NCI-H524 treated with DMSO at 0.1 percent for 48 hours (cell line): ENCODE data around the gene GGTLC1.
"Not testable (repeated sequence)": the region's sequence is repeated elsewhere in the genome, so short reads cannot be mapped to it uniquely, and the experiment has no call there.

ENCODE experiments used
- DNase-seq: peaks from one replicate; lab custom pipeline; 2025; lab: John Stamatoyannopoulos, UW

The GGTLC1 gene

DNA sequence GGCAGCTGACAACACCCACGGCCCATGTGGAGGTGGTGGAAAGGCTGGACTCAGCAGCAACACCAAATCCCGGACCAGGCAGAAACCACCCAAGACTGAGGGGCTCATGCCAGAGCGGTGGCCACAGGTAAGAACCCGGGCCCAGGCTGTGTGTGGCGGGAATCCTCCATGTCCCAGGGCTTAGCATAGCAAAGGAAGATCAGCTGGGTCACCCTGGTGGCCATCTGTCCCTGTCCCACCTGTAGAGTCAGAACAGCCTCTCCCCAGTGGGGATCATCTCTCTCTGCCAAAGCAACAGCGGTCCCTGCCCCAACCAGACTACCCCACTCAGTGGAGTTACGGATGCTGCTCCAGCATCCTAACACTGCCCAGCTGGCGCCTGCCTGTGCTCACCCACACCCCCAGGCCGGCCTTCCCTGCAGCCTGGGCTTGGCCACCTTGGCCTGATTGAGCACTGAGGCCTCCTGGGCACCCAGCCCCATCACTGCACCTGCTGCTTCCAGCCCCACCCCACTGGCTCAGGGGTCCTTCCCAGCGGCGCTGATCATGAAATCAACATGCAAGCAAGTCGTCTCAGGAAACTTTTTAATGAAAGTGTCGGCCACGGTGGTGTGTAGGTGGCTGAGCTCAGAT lies 5.5 kb upstream of the GGTLC1 start:
- DNase-seq, result peak; percentile 21

DNA sequence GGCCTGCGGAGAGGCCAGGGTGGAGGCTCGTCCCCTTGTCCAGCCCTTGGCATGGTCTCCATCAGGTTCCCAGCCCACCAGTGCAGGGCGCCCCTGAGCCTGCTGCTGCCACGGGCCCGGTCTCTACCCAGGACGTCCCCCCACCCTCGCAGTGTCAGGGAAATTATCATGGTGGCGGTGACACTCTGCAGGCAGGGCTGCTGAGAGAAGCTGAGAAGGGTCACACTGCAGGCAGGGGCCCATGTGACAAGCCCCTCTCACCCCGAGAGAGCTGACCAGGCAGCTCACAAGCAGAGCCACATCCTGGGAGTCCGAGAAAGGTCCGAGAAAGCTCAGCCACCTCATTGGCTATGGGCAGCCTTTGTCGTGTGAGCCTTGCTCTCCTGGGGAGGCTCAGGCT lies 4.9 kb upstream of the GGTLC1 start:
- DNase-seq, result not testable (repeated sequence)

DNA sequence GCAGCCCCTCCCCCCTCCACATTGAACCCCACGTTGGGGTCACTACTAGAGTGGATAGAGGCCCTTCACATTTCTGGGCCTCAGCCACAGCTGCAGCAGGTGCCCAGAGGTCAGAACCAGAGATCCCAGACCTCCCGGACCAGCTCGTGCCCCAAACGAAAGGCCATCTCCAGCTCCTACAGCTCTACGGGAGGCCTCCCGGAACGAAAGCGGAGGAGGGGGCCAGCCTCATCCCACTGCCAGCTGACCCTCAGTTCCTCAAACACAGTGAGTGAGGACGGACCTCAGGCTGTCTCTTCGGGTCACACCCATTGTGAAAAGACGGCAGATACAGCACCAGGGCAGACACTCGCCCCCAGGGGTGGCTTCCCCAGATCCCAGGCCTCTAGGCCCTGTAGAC lies 1.7 kb upstream of the GGTLC1 start:
- not testable (repeated sequence) for DNase-seq

DNA sequence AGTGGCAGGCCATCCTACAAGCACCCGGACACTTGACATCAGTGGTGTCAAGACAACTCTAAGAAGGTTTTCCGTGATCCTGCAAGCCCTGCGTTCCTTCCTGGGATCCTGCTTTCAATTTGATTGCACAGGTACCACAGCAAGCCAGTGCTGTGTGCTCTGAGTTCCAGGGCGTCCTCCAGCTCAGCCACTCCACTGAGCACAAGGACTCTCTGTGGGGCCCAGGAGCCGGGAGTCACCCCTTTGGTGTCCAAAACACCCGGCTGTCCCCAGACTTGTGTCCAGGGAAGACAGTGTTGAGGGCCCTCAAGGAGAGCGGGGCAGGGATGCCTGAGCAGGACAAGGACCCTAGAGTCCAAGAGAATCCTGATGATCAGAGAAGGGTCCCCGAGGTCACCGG lies 387 bp upstream of the GGTLC1 start:
- DNase-seq, result not testable (repeated sequence)

DNA sequence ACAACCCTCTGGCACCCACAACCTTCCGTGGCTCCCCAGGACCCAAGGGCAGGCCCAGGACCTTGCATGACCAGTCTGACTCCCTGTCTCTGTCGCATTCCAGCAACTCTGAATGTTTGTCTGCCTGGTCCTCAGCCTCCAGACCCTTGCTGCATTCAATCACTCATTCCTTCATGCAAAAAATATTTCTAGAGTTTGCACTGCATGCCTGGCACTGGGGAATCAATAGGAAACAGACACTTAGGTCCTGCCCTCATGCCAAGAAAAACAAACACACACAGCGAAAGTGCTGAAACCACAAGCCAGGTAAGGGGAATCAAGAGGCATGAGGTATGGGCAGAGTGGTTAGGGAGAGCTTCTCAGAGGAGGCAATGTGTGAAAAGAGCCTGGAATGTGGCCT lies 1.9 kb downstream of the GGTLC1 start:
- DNase-seq, result not testable (repeated sequence)

DNA sequence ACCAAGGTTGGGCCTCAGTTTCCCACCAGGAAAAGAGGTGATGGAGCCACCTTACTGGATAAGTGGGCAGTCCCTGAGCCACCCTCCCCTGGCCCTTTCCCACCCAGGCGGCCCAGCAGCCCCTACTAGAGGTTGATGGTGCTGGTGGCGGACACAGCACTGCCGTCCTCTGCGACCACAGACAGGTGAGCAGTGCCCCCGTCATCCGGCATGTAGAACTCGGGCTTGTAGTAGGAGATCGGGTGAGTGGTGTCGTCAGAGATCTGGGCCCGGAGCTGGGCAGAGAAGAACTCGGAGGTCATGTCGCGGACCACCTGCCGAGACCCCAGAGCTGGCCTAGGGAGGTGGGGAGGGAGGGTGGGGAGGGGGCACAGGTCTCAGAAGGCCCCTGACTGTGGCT lies 2.3 kb downstream of the GGTLC1 start:
- not testable (repeated sequence) for DNase-seq

DNA sequence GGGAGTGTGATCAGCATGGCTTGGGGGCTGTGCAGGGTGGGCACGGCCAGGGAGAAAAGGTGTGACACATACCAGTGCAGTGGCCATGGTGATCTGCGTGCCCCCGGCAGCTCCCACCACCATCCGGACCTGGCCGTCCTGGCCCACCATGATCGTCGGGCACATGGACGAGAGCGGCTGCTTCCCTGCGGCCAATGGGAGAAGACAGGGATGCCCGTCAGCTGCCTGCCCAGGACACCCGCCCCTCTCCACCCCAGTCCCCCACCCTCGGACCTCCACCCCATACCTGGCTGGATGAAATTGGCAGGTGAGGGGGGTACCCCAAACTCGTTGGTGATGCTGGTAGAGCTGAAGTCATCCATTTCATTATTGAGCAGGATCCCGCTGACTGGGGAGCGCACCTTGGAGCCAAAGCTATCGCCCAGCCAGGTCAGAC lies 2.8 kb downstream of the GGTLC1 start:
- DNase-seq, result not testable (repeated sequence)

DNA sequence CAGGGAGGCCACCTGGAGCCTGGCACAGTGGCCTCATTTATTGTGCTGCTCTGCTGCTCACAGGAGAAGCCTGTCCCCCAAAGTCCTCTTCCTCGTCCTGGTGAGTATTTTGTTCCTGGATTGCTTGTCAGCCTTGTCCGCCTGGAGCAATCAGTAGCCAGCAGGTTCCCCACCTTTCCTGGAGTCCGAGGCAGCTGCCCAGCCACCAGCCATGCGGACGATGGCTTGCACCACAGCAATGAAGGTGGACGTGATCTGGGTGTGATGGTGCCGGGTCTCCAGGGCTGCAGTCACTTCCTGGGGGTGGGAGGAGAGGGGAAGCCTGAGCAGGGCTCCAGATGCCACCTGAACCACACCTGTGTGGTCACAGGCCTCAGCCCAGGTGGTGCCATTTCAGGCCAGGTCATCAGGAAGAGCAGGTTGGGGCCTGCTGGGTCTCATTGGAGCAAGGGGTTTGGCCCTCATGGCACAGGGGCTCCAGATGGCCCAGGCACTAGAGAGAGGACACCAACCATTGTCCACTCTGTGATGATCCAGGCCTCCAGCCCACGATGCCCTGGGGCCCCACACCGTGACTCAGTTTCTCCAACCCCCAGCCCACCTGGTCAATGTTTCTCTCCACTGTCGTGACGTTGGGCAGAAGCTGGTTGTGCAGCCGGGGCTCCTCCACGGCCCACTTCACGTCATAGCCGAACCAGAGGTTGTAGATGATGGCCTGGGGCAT lies 3.4 kb downstream of the GGTLC1 start:
- DNase-seq, result not testable (repeated sequence)

DNA sequence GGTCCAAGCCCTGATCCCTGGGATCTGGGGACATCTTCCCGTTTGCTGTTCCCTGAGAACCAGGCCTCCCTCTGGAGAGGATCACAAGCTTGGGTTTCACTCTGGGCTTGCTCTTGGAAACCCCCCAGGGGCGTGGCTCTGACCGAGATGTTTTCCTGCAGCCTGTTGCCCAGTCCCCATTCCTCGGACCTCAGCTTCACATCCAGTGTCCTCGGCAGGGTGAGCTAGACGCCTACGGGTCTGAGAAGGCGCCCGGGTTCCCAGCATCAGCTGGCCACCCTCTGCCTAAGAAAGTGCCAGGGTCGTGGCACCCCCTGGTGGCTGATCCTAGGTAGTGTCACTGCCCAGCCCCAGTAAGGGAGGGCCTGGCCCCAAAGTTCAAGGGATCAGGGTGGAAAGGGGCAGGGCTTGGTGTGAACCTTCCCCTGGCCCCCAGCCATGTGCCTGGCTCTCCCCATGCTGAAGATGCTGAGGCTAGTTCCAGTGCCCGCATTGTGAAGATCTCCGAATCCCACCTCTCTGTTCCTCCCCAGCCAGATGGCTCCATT lies 4.0 kb downstream of the GGTLC1 start:
- not testable (repeated sequence) for DNase-seq

DNA sequence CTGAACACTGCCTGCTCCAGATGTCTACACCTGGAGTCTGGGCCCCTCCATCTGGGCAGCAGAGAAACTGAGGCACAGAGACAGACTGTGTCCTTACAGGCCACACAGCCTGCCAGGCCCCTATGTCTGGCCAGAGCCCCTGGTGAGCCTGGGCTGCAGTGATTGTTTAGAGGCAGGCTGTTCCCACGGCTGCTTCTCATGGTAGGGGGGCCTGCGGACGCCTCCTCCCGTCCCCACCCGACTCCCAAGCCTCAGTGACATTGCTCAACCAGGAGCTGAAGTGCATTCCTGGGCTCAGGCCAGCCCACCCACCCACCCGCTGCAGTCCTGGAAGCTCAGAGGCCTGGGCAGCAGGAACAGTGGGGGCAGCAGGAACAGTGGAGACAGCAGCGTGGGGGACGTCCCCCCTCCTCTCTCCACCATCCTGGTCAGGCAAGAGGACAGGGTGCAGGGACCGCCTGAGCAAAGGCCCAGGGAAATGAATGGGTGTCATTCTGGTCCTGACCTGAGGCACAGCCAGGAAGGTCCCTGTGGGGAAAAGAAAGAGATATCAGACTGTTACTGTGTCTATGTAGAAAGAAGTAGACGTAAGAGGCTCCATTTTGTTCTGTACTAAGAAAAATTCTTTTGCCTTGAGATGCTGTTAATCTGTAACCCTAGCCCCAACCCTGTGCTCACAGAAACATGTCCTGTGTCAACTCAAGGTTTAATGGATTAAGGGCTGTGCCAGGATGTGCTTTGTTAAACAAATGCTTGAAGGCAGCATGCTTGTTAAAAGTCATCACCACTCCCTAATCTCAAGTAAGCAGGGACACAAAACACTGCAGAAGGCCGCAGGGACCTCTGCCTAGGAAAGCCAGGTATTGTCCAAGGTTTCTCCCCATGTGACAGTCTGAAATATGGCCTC lies 6.2 kb downstream of the GGTLC1 start:
- not testable (repeated sequence) for DNase-seq

DNA sequence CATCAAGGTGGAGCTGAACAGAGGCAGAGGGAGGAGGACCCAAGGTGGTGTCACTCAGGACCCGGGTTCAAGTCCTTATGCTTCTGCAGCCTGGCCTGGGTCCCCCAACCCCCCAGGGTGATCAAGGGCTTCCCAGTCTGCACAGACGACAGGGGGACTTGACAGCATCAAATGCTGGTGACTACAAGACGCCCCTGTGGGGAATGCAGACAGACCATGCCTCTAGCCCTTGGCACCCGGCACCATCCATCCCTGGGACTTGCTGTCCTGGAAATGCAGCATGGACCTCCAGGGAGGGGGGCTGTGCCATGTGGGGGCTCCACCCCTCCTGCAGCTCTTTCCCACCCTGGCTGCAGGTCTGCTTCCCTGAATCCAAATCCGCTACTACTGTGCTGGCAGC lies 7.1 kb downstream of the GGTLC1 start:
- DNase-seq, result not testable (repeated sequence)

DNA sequence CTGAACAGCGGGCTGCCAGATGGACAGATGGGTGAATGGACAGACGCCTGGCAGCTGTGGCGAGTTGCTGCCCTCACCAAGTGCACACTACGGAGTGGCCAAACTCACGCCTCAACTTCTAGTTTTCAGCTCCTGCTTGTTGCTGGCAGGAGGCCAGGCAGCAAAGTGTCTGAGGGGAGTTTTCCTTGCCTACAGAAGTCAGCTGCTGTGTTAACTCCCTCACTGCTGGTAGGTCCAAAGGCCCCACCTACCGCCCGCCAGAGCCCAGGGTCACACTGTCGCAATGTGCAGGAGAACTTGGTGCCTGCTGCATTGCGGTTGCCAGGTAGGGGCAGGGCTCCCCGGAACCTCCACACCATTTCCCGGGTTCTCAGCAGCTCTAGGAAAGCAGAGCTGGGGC lies 7.6 kb downstream of the GGTLC1 start:
- DNase-seq, result not testable (repeated sequence)

DNA sequence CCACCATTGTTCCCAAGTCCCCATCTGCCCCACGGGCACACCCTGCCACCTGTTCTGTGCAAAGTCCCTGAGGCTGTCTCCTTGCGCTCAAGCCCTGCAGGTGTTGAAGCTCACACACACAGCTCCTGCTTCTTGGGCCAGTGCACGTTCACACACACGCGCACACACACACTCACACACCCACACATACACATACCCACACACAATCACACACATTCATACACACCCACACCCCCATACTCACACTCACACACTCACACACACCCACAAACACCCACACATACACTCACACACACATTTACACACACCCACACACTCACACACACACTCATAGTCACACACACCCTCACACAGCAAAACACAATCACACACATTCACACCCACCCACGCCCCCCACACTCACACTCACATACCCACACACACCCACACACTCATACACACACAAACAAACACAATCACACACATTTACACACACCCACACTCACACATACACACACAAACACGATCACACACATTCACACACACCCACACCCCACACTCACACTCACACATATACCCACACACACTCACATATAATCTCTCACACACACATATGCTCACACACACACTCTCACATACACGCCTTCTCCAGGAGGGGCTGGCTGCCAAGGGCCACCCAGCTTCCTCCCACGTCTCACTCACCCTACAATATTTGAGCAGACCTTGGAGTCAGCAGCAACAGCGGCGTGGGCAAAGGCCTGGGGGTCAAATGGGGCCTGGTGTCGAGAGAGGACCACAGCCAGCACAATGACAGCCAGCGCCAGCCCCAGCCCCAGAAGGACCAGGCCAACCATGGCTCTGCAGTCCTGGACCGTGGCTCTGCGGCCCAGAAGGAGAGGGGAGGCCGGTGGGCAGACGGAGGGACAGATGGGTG lies 8.4 kb downstream of the GGTLC1 start:
- DNase-seq, result not testable (repeated sequence)

DNA sequence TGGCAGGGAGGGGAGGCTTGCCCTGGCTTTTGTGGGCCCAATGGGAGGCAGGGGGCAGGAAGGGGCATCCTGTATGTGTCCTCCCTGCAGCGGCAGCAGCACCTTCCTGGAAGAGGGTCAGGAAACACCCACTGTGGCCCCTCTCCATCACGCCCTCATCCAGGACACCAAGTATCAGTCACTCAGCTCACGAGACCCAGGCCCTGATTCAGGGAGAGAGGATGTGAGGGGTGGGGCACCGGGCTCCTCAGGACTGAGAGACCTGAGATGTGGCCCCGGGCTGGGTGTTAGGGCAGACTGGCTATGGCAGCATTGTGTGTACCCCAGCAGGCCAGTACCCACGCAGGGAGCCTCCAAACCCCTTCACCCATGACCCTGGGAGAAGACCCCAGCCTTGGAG lies 9.2 kb downstream of the GGTLC1 start:
- DNase-seq, result not testable (repeated sequence)

DNA sequence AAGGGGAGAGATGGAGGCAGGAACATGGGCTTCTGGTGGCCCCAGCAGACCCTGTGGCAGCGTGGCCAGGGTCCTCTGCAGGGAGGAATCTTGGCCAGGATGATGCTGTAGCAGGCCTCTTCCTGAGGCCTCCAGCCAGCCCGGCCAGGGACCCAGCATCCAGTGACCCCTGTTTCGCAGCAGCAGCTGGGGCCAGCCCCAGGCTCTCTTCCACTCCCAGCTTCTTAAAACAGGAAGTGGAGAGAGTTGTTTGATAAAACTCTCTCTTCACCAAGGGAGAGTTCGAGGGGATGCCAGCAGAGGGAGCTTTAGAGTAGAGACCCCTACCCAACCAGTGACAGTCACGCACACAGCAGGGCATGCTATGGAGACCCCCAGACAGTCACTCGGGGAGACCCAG lies 10.1 kb downstream of the GGTLC1 start:
- DNase-seq, result not testable (repeated sequence)

DNA sequence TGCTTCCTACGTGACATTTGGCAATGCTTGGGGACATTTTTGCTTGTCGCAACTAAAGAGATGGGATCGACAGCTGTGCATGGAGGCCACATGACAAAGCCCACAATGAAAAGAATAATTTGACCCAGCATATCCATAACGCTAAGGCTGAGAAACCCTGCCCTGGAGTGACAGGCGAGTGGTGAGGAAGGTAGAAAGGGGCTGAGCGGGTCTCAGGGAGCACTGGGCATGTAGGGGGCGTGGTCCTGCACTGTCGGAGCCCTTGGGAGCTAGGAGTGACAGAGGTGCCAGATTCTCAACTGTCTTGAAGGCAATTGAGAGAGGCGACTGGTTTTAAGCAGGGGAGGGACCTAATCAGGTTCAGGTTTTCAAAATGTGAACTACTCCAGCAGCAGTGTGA lies 13.6 kb downstream of the GGTLC1 start:
- DNase-seq, result no peak

DNA sequence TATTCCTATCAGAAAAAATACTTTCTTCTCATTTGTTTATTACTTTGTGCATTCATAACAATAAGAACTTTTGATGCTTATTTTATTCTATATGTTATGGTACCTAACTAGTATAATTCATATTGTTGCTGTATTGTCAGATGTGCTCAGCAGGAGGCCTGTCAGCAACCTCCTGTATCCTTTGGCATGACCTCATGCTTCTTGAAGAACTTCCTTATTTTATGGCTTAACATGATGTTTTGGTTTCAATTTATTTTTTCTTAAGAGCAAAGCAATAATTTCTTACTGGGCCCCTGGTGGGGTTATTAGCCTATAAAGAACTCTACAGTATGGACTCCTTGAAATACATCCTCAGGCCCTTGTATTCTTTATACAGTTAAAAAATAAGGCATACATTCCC lies 17.3 kb downstream of the GGTLC1 start:
- DNase-seq, result no peak

DNA sequence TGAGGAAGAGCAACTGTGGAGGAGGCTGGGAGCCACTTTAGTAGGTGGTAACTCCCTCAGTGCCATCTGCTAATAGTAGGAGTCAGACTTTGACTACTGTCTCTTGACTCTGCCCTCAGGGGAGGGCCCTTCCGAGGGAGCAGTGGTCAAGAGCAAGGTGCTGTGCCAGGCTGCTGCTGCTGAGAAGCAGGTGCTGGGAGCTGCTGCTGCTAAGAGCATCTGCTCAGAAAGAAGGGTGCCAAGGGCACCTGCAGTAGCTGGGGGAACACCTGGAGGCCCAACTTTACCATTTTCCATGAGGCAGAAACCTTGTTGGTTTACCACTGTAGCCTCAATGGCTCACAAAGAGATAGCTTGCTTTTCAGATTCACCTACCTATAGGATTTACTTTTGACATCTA lies 18.5 kb downstream of the GGTLC1 start:
- DNase-seq, result peak; percentile 35

DNA sequence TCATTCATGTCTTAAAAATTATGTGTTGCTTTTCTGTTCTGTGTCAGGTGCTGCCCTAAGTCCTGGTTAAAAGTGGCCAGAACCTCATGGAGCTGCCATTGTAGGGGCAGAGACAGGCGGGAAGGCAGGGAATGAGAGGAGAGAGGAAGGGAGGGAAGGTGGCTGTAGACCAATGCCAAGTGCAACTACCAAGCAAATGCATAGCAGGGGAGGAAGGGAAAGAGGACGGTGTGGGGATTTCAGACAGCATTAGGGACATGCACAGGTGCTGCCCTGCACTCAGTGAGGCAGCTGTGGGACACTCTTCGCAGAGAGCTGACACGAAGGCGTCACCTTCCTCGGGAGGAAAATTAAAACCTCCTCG lies 21.0 kb downstream of the GGTLC1 start:
- DNase-seq, result no peak

DNA sequence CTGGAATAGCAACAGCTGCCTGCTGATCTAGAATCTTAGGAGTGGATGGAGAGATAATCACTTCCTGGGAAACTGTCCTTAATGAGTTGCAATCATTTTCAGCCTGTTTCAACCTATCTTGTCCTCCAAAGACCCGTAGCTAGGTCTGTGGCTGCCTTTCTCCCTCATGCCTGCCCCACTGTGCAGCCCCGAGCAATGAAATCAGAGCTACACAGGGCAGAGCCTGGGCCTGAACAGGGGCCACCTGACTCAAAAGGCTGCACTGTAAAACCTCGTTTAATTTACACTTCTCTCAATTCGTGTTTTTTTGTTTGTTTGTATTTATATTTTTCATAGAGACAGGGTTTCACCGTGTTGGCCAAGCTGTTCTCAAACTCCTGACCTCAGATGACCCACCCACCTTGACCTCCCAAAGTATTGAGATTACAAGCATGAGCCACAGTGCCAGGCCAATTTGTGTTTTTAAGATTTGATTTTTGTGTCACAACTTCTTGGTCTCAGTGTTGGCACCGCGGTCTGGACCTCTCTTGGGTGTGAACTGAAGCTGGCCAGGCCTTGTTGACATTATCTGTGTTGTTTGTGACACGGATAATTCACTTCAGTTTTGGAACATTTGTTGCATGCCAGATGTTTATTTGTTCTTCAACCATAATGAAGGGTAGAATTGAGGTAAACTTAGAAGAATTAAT lies 21.5 kb downstream of the GGTLC1 start:
- DNase-seq, result no peak

DNA sequence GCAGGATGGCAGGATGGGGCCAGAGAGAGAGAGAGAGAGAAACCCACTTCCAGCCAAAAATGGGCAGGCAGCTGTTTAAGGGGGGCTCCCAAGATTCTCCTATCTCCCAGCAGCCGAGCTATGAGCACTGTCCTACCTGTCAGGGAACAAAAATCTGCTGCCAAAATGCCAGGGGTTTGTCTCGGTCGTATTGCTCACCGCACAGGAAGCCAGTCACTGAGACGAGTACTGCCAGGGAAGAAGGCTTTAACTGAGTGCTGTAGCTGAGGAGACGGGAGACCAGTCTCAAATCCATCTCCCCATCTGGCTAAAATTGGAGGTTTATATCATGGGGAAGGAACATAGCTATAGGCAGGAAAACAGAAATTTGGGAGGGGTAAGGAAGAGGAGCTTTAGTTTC lies 22.3 kb downstream of the GGTLC1 start:
- no peak for DNase-seq
